DOHH2 (cell line): Measurements from ENCODE around the gene GOLGA6L2.

ENCODE experiments used
- CTCF ChIP-seq: fragments of 200-600 bp; sonication (generic); IDR thresholded peaks from one replicate; pipeline ENCODE4 v1.5.1; 2014; ENCODE audit warnings: antibody characterized with exemption, mild to moderate bottlenecking, low read depth, low read length; ENCODE audit not compliant: poor library complexity, severe bottlenecking
- EZH2phosphoT487 ChIP-seq: fragments of 200-600 bp; sonication (generic); IDR thresholded peaks from 2 replicates; pipeline ENCODE4 v1.6.1; 2017; ENCODE audit warnings: borderline replicate concordance, mild to moderate bottlenecking, antibody characterized with exemption, low read length, moderate library complexity, mixed read lengths

DNA sequence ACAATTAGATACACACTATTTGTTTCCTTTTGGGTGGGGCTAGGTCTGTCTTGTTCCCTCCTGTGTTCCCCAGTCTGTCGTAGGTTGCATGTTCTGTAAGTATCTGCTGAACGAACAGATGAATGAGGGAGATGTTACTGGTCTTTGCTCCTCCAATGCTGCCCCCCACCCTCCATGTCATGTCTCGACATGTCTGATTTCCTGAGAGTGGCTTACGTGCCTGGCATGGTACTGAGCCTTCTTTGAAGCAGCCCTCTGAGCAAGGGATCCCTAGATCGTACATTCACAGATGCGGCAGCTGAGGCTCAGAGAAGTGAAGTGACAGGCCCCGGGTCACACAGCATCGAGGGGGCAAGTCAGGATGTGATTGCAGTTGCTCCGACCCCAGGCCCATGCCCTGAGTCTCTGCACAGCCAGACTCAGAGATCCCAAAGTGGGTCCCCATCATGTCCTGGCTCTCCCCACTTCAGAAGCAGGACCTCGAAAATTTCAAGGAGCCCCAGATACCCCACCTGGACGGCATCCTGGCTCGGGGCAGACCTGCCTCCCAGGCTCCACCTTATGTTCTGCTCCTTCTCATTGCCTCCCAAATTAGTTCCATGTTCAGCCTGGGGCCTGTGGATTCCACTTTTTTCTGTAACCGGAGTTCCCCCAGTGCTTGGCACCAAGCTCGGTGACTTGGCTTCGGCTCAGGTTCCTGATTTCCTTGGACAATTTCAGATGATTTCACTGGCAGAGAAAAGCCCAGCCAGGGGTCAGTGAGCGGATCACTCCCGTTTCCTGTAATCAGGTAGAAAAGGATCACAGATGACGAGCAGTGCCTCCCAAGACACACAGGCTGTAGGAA is 24.7 kb downstream of the GOLGA6L2 start:
- TF ChIP-seq EZH2phosphoT487 (no peak), CTCF (no peak)
